Measurements from ENCODE around the gene GDF7.

The GDF7 gene

GRCh38 chr2:20622731-20623130 is 44.2 kb upstream of the GDF7 start:
- Histone ChIP-seq H3K27ac (ENCODE audit: low read depth, low read length, severe bottlenecking) (no peak overlapping the region), H3K9me3 (ENCODE audit: control insufficient read depth, low read length) (no peaks in the 10 kb centered on the region)
- 91 to 95% methylated on average over 9 to 10 of the region's 10 CpGs for WGBS, 2 experiments (ENCODE audit: insufficient coverage in 2 of 2)

DNA sequence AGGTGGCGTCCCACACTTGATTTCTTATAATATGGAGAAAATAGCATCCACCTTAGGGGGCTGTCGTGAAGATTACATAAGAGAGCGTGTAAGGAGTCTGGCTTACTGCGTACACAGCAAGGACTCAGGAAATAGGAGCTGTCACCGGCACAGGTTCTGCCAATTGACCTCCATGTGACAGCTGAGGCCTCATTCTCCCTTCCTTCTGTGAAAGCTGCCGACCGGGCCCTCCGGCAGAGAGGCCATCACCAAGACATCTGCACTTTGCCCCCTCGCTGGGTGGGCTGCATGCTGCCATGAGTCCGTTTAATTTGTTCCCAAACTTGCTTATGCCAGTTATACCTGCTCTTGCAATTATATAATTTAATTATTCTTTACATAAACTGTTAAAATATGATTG is 43.7 kb upstream of the GDF7 start:
- H3K36me3 ChIP-seq (ENCODE audit: control insufficient read depth, insufficient read depth, low read length): peaks cover 28% of the 10 kb centered on the region
- no peaks in the 10 kb centered on the region for H3K9me3 ChIP-seq (ENCODE audit: control insufficient read depth, low read length)
- H3K4me1 ChIP-seq (ENCODE audit: control insufficient read depth, insufficient read depth, low read length, poor library complexity, severe bottlenecking): peaks cover 22% of the 10 kb centered on the region
- WGBS, 2 experiments (ENCODE audit: insufficient coverage in 2 of 2): 81 to 97% methylated on average over 6 to 9 of the region's 10 CpGs
- H3K4me3 ChIP-seq (ENCODE audit: extremely low read depth, insufficient read depth, low read length, poor library complexity, severe bottlenecking): no peak overlapping the region
- H3K27ac ChIP-seq (ENCODE audit: low read depth, low read length, severe bottlenecking): no peak overlapping the region

More at GRCh38 chr2:20622731-20623130, 44.2 kb upstream of the GDF7 start:
- H3K4me3 ChIP-seq (ENCODE audit: extremely low read depth, insufficient read depth, low read length, poor library complexity, severe bottlenecking): no peak overlapping the region
- H3K4me1 ChIP-seq (ENCODE audit: control insufficient read depth, insufficient read depth, low read length, poor library complexity, severe bottlenecking): peaks cover 27% of the 10 kb centered on the region
- peaks cover 28% of the 10 kb centered on the region for H3K36me3 ChIP-seq (ENCODE audit: control insufficient read depth, insufficient read depth, low read length)

DNA sequence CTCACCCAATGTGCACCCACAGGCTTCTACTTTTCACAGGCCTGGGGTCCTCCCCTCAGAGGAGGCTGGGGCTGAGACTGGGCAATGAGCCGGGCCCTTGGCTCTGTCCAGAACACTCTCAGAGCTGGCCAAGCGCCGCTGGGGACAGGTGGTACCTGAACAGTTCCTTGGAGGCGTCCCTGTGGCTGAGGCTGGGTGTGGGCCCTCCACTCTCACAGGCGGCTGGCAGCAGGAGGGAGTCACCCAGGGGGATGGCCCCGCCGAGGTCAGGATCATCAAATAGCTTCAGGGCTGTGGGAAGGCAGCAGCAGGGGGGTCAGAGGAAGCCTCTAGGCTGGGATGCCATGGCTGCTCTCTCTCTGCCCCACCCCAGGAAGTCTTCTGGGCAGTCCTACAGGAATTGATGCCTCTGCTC is 43.2 kb upstream of the GDF7 start:
- WGBS, 2 experiments (ENCODE audit: insufficient coverage in 2 of 2): 90 to 97% methylated on average over 5 to 7 of the region's 7 CpGs
- H3K9me3 ChIP-seq (ENCODE audit: control insufficient read depth, low read length): no peaks in the 10 kb centered on the region
- H3K27ac ChIP-seq (ENCODE audit: low read depth, low read length, severe bottlenecking): no peak overlapping the region
- peaks cover 28% of the 10 kb centered on the region for H3K36me3 ChIP-seq (ENCODE audit: control insufficient read depth, insufficient read depth, low read length)
- peaks cover 20% of the 10 kb centered on the region for H3K4me1 ChIP-seq (ENCODE audit: control insufficient read depth, insufficient read depth, low read length, poor library complexity, severe bottlenecking)
- no peak overlapping the region for H3K4me3 ChIP-seq (ENCODE audit: extremely low read depth, insufficient read depth, low read length, poor library complexity, severe bottlenecking)

GRCh38 chr2:20624156-20624883 is 42.6 kb upstream of the GDF7 start:
- H3K9me3 ChIP-seq (ENCODE audit: control insufficient read depth, low read length): no peaks in the 10 kb centered on the region
- H3K36me3 ChIP-seq (ENCODE audit: control insufficient read depth, insufficient read depth, low read length): peaks cover 24% of the 10 kb centered on the region
- no peak overlapping the region for H3K27ac ChIP-seq (ENCODE audit: low read depth, low read length, severe bottlenecking)
- 89 to 91% methylated on average over 16 to 18 of the region's 20 CpGs for WGBS, 2 experiments (ENCODE audit: insufficient coverage in 2 of 2)
- H3K4me3 ChIP-seq (ENCODE audit: extremely low read depth, insufficient read depth, low read length, poor library complexity, severe bottlenecking): no peak overlapping the region
- peaks cover 17% of the 10 kb centered on the region for H3K4me1 ChIP-seq (ENCODE audit: control insufficient read depth, insufficient read depth, low read length, poor library complexity, severe bottlenecking)

DNA sequence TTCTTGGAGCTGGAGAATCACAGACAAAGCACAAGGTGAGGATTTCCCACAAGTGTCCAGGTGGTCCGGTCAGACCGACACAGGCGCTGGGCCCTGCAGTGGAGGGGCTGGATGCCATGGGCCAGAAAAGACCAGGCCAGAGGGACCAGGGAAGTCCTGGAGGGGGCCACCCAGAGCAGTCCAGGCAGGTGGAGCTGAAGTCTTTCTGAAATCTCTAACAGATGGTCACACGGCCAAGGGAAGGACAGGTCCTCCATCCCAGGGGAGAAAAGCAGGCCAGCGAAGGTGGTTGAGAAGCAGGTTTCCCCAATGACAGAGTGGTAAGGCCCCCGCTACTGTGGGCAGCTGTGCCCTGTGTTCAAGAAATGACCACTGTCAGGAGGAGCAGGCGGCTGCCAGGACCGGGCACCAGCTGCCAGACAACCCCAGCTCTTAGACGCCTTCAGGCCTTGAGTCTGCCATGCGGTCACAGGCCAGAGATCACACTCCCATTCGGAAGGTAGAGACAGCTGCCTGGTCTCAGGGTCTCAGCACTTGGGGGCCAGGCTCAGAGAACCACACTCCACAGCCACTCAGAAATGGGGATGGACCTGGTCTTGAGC is 42.0 kb upstream of the GDF7 start:
- peaks cover 12% of the 10 kb centered on the region for H3K4me1 ChIP-seq (ENCODE audit: control insufficient read depth, insufficient read depth, low read length, poor library complexity, severe bottlenecking)
- peaks cover 24% of the 10 kb centered on the region for H3K36me3 ChIP-seq (ENCODE audit: control insufficient read depth, insufficient read depth, low read length)
- no peak overlapping the region for H3K27ac ChIP-seq (ENCODE audit: low read depth, low read length, severe bottlenecking)
- no peaks in the 10 kb centered on the region for H3K9me3 ChIP-seq (ENCODE audit: control insufficient read depth, low read length)
- WGBS, 2 experiments (ENCODE audit: insufficient coverage in 2 of 2): 88 to 94% methylated on average over 9 to 11 of the region's 11 CpGs
- no peak overlapping the region for H3K4me3 ChIP-seq (ENCODE audit: extremely low read depth, insufficient read depth, low read length, poor library complexity, severe bottlenecking)

DNA sequence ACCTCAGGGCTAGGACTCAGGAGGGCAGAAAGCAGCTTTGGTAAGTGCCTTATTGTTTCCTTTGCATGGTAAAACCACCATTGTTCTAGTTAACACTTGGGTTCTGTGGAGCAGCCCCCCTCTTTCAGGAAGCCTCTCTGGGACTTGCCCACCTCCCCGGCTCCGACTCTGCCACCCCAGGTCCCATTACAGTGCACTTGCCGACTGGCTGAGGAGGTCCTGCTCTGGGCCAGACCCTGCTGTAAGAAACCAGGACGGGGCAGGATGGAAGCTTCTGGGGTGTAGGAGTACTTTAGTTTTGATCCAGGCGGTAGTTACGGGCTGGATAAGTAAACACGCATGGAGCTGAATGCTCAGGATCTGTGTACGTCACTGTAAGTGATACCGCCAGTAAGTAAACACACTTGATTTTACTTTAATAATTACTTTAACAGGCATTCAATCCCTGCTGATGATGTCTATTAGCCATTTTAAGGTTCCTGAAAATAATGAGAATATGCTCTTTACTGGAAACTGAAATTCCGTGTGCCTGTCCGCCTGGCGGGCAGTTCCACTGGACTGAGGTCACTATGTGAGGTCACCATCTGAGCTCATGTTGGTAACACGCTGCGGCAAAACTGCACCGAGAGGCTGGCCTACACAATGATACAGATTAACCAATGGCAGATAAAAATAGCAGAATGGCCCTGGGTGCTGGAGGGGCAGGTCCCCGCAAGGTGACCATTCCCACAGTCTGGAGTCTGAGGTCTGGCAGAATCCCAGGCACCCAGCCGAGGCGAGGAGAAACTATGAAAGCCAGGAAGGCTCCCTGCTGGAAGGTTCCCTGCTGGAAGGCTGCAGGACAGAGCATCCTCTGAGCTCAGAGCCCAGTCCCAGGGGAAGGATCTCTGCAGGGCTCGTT is 41.2 kb upstream of the GDF7 start:
- Histone ChIP-seq H3K9me3 (ENCODE audit: control insufficient read depth, low read length) (no peaks in the 10 kb centered on the region), H3K4me1 (ENCODE audit: control insufficient read depth, insufficient read depth, low read length, poor library complexity, severe bottlenecking) (peaks cover 12% of the 10 kb centered on the region), H3K36me3 (ENCODE audit: control insufficient read depth, insufficient read depth, low read length) (peaks cover 19% of the 10 kb centered on the region), H3K27ac (ENCODE audit: low read depth, low read length, severe bottlenecking) (no peak overlapping the region), H3K4me3 (ENCODE audit: extremely low read depth, insufficient read depth, low read length, poor library complexity, severe bottlenecking) (no peak overlapping the region)
- 91 to 93% methylated on average over 11 to 15 of the region's 19 CpGs for WGBS, 2 experiments (ENCODE audit: insufficient coverage in 2 of 2)

GRCh38 chr2:20626392-20626697 is 40.6 kb upstream of the GDF7 start:
- Histone ChIP-seq H3K36me3 (ENCODE audit: control insufficient read depth, insufficient read depth, low read length) (peaks cover 19% of the 10 kb centered on the region), H3K9me3 (ENCODE audit: control insufficient read depth, low read length) (no peaks in the 10 kb centered on the region), H3K27ac (ENCODE audit: low read depth, low read length, severe bottlenecking) (no peak overlapping the region), H3K4me3 (ENCODE audit: extremely low read depth, insufficient read depth, low read length, poor library complexity, severe bottlenecking) (no peak overlapping the region), H3K4me1 (ENCODE audit: control insufficient read depth, insufficient read depth, low read length, poor library complexity, severe bottlenecking) (peaks cover 12% of the 10 kb centered on the region)
- 100% methylated on average over 1 of the region's 2 CpGs for WGBS, 2 experiments (ENCODE audit: insufficient coverage in 2 of 2)

DNA sequence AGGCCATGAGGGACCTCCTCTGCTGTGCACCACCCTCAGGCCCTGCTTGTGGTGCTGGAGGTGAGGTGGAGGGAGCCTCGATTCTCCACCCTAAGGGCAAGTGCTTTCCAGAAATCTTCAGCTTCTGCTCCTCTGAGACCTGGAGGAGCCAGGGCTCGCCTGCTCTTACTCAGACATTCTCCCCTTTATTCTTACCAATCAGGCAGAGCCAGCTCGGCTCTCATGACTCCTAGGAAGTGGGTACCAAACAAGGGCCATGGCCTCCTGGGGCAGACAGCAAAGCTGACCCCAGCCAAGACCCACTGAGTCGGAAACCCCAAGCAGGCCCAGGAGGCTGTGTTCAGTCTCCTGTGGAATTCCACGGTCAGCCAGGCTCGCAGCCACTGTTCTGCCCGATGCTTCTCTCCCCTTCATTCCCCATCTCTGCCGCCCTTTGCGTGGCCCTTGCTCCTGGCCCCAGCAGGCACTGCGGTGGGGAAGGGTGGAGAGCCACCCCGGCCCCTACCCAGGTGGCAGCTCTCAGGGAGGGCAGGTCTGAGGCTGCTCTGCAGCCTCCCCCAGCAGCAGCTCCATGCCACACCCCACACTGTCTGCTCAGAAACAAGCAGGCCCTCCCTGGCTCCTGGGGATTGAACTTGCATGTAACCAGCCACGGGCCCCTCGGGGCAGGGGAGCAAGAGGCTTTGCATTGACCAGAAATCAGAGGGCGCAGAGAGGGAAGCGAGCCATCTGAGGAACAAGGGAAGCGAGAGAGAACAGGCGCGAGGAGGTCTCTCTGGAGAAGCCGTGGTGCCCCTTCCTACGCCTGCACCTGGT is 40.0 kb upstream of the GDF7 start:
- H3K27ac ChIP-seq (ENCODE audit: low read depth, low read length, severe bottlenecking): no peak overlapping the region
- WGBS, 2 experiments (ENCODE audit: insufficient coverage in 2 of 2): 94 to 95% methylated on average over 15 to 17 of the region's 20 CpGs
- H3K9me3 ChIP-seq (ENCODE audit: control insufficient read depth, low read length): no peaks in the 10 kb centered on the region
- H3K4me1 ChIP-seq (ENCODE audit: control insufficient read depth, insufficient read depth, low read length, poor library complexity, severe bottlenecking): peaks cover 12% of the 10 kb centered on the region
- peaks cover 18% of the 10 kb centered on the region for H3K36me3 ChIP-seq (ENCODE audit: control insufficient read depth, insufficient read depth, low read length)
- no peak overlapping the region for H3K4me3 ChIP-seq (ENCODE audit: extremely low read depth, insufficient read depth, low read length, poor library complexity, severe bottlenecking)

GRCh38 chr2:20627712-20628380 is 39.1 kb upstream of the GDF7 start:
- WGBS, 2 experiments (ENCODE audit: insufficient coverage in 2 of 2): 77 to 86% methylated on average over 10 to 13 of the region's 16 CpGs
- peaks cover 17% of the 10 kb centered on the region for H3K36me3 ChIP-seq (ENCODE audit: control insufficient read depth, insufficient read depth, low read length)
- peaks cover 12% of the 10 kb centered on the region for H3K4me1 ChIP-seq (ENCODE audit: control insufficient read depth, insufficient read depth, low read length, poor library complexity, severe bottlenecking)
- no peaks in the 10 kb centered on the region for H3K9me3 ChIP-seq (ENCODE audit: control insufficient read depth, low read length)
- H3K27ac ChIP-seq (ENCODE audit: low read depth, low read length, severe bottlenecking): no peak overlapping the region
- H3K4me3 ChIP-seq (ENCODE audit: extremely low read depth, insufficient read depth, low read length, poor library complexity, severe bottlenecking): no peak overlapping the region

- Histone ChIP-seq H3K4me1 (ENCODE audit: control insufficient read depth, insufficient read depth, low read length, poor library complexity, severe bottlenecking) (peaks cover 8% of the 10 kb centered on the region), H3K4me3 (ENCODE audit: extremely low read depth, insufficient read depth, low read length, poor library complexity, severe bottlenecking) (no peak overlapping the region), H3K36me3 (ENCODE audit: control insufficient read depth, insufficient read depth, low read length) (peaks cover 16% of the 10 kb centered on the region), H3K9me3 (ENCODE audit: control insufficient read depth, low read length) (no peaks in the 10 kb centered on the region), H3K27ac (ENCODE audit: low read depth, low read length, severe bottlenecking) (no peak overlapping the region)
- WGBS, 2 experiments (ENCODE audit: insufficient coverage in 2 of 2): 76 to 90% methylated on average over 5 to 6 of the region's 6 CpGs
Measured at GRCh38 chr2:20629181-20629580, 37.8 kb upstream of the GDF7 start.
